Trophoblast cell (in vitro differentiated cells and primary cell): ENCODE data around the gene CCND3.

Experiments used
- DNase-seq, 2 donors: peaks; one replicate each; pipeline ENCODE4 v3.0.0-alpha.2; 2016
- H2AFZ ChIP-seq: 2 replicates; pipeline ENCODE4 v1.6.1; 2013; ENCODE audit warnings: low read length, moderate library complexity, mild to moderate bottlenecking; ENCODE audit not compliant: insufficient read depth, poor library complexity
- H2AK5ac ChIP-seq: 2 replicates; pipeline ENCODE4 v1.6.1; 2013; ENCODE audit warnings: mild to moderate bottlenecking, low read length
- H2BK120ac ChIP-seq: 2 replicates; pipeline ENCODE4 v1.6.1; 2013; ENCODE audit warnings: low read length, mild to moderate bottlenecking, moderate library complexity; ENCODE audit not compliant: insufficient read depth, poor library complexity
- H2BK12ac ChIP-seq: 2 replicates; pipeline ENCODE4 v1.6.1; 2013; ENCODE audit warnings: mild to moderate bottlenecking, low read length, moderate library complexity
- H2BK5ac ChIP-seq: 2 replicates; pipeline ENCODE4 v1.6.1; 2013; ENCODE audit warnings: low read length, low read depth, moderate library complexity, mild to moderate bottlenecking; ENCODE audit not compliant: poor library complexity
- H3K14ac ChIP-seq: 2 replicates; pipeline ENCODE4 v1.6.1; 2013; ENCODE audit warnings: mild to moderate bottlenecking, low read length
- H3K18ac ChIP-seq: 2 replicates; pipeline ENCODE4 v1.6.1; 2013; ENCODE audit warnings: mild to moderate bottlenecking, low read length
- H3K23ac ChIP-seq: 2 replicates; pipeline ENCODE4 v1.6.1; 2013; ENCODE audit warnings: low read length
- H3K27ac ChIP-seq: 2 replicates; pipeline ENCODE4 v1.5.1; 2013; ENCODE audit warnings: low read depth, mild to moderate bottlenecking, inconsistent platforms, low read length, moderate library complexity
- H3K27me3 ChIP-seq: 2 replicates; pipeline ENCODE4 v1.6.1; 2013; ENCODE audit warnings: inconsistent platforms, mild to moderate bottlenecking, low read length, moderate library complexity; ENCODE audit not compliant: insufficient read depth
- H3K36me3 ChIP-seq, 2 experiments: 1 replicate in 1 of 2; 2 replicates in 1 of 2; pipeline ENCODE4 v1.6.1; 2013; ENCODE audit warnings: low read length in 2 of 2, mild to moderate bottlenecking in 2 of 2, moderate library complexity in 1 of 2; ENCODE audit not compliant: insufficient read depth in 2 of 2, control insufficient read depth in 1 of 2
- H3K4ac ChIP-seq: 2 replicates; pipeline ENCODE4 v1.6.1; 2013; ENCODE audit warnings: low read depth, mild to moderate bottlenecking, low read length, moderate library complexity
- H3K4me1 ChIP-seq, 2 experiments: 1 replicate in 1 of 2; 2 replicates in 1 of 2; pipeline ENCODE4 v1.6.1; 2013; ENCODE audit warnings: low read length in 2 of 2, mild to moderate bottlenecking in 2 of 2, moderate library complexity in 1 of 2; ENCODE audit not compliant: insufficient read depth in 2 of 2, control insufficient read depth in 1 of 2
- H3K4me2 ChIP-seq: 2 replicates; pipeline ENCODE4 v1.6.1; 2013; ENCODE audit warnings: inconsistent platforms, mild to moderate bottlenecking, low read length, moderate library complexity
- H3K4me3 ChIP-seq: 2 replicates; pipeline ENCODE4 v1.5.1; 2013; ENCODE audit warnings: mild to moderate bottlenecking, low read depth, low read length, inconsistent platforms
- H3K79me1 ChIP-seq: one replicate; pipeline ENCODE4 v1.6.1; 2013; ENCODE audit warnings: low read length
- H3K79me2 ChIP-seq: 2 replicates; pipeline ENCODE4 v1.6.1; 2013; ENCODE audit warnings: low read length, mild to moderate bottlenecking; ENCODE audit not compliant: control insufficient read depth, insufficient read depth, poor library complexity
- H3K9ac ChIP-seq: 2 replicates; pipeline ENCODE4 v1.6.1; 2013; ENCODE audit warnings: mild to moderate bottlenecking, low read length
- H3K9me3 ChIP-seq: 2 replicates; pipeline ENCODE4 v1.6.1; 2013; ENCODE audit warnings: low read depth, mild to moderate bottlenecking, control low read depth, inconsistent platforms, low read length; ENCODE audit not compliant: insufficient read depth
- H4K12ac ChIP-seq: 2 replicates; pipeline ENCODE4 v1.6.1; 2013; ENCODE audit warnings: low read depth, mild to moderate bottlenecking, low read length, moderate library complexity
- H4K8ac ChIP-seq: 2 replicates; pipeline ENCODE4 v1.6.1; 2013; ENCODE audit warnings: low read depth, mild to moderate bottlenecking, low read length, moderate library complexity
- H4K91ac ChIP-seq: one replicate; pipeline ENCODE4 v1.6.1; 2013; ENCODE audit warnings: low read depth, mild to moderate bottlenecking, low read length, moderate library complexity
- WGBS: extraction: QIAGEN DNeasy Blood & Tissue Kit; methylation state at CpG from one replicate; pipeline ENCODE4 v1.1.7; 2013; ENCODE audit warnings: missing lambda C conversion rate; ENCODE audit not compliant: insufficient read length, insufficient coverage; ENCODE audit errors: extremely low coverage; 5-methylcytosine and 5-hydroxymethylcytosine counted together

Gene CCND3

DNA sequence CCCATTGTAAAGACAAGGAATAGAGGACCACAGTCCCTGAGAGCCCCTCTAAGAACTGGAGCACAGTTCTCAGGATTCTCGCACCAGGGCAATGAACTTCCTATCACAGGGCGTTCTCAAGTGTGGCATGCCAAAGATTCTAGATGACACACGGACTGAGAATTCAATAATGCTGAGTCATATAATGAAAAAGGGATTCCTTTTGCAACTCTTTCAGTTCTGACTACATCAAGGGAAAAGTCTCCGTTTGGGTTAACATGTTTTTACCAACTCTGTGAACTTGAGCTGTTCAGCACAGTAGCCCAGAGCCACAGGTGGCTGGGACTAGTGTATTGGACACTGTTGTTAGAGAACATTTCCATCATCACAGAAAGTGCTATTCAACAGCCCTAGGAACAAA lies 24.1 kb downstream of the CCND3 start:
- no peak overlapping the region for H2BK120ac ChIP-seq
- H3K27me3 ChIP-seq = no peaks in the 10 kb centered on the region
- peaks cover 8% of the 10 kb centered on the region for H3K79me2 ChIP-seq
- no peak overlapping the region for H3K14ac ChIP-seq
- H3K4me3 ChIP-seq = no peak overlapping the region
- no peak overlapping the region for H2AK5ac ChIP-seq
- no peak overlapping the region for H3K23ac ChIP-seq
- no peak overlapping the region for H3K9ac ChIP-seq
- peak; percentile 19 to 77 for DNase-seq
- no peak overlapping the region for H3K4ac ChIP-seq
- H3K27ac ChIP-seq = no peak overlapping the region
- no peak overlapping the region for H3K4me2 ChIP-seq
- no peak overlapping the region for H3K18ac ChIP-seq
- peaks cover 2 to 9% of the 10 kb centered on the region in 2 experiments for H3K4me1 ChIP-seq
- H4K12ac ChIP-seq = no peak overlapping the region
- H4K8ac ChIP-seq = no peak overlapping the region
- no CpG with 5 or more reads among the region's 4 CpGs for WGBS
- H2BK5ac ChIP-seq = no peak overlapping the region
- no peak overlapping the region for H4K91ac ChIP-seq
- no peaks in the 10 kb centered on the region for H3K9me3 ChIP-seq
- no peak overlapping the region for H2BK12ac ChIP-seq
- peaks cover 6% of the 10 kb centered on the region for H3K79me1 ChIP-seq
- peaks cover 16 to 24% of the 10 kb centered on the region in 2 experiments for H3K36me3 ChIP-seq
- H2AFZ ChIP-seq = no peak overlapping the region

DNA sequence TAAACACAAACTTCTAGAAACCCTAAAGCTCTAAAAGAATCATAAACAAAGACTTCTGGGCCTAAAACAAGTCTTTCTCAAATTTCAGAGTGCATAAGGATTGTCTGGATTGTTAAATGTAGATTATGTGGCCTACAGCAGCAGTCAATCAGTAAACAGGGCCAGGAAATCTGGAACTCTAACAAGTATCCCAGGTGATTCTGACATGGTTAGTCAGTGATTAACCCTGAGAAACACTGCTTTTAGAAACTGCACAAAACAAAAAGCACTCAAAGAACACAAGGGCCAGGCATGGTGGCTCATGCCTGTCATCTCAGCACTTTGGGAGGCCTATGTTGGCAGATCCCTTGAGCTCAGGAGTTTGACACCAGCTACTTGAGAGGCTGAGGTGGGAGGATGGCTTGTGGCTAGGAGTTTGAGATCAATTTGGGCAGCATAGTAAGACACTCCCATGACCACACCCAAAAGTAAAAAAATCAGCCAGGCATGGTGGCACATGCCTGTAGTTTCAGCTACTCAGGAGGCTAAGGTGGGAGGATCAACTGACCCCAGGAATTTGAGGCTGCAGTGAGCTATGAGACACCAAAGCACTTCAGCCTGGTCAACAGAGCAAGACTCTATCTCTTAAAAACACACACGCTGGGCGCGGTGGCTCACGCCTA lies 26.6 kb downstream of the CCND3 start:
- no peak overlapping the region for H3K4me3 ChIP-seq
- no peaks in the 10 kb centered on the region for H3K79me2 ChIP-seq
- no peak overlapping the region for H3K27ac ChIP-seq
- H3K4me2 ChIP-seq = no peak overlapping the region
- H3K4ac ChIP-seq = no peak overlapping the region
- H2BK12ac ChIP-seq = no peak overlapping the region
- no peak overlapping the region for H2AK5ac ChIP-seq
- no peak for DNase-seq
- H3K9me3 ChIP-seq = no peaks in the 10 kb centered on the region
- no peak overlapping the region for H2BK5ac ChIP-seq
- H4K8ac ChIP-seq = no peak overlapping the region
- H3K23ac ChIP-seq = no peak overlapping the region
- H4K12ac ChIP-seq = no peak overlapping the region
- no peak overlapping the region for H2AFZ ChIP-seq
- WGBS = no CpG with 5 or more reads among the region's 4 CpGs
- no peaks in the 10 kb centered on the region for H3K79me1 ChIP-seq
- H3K14ac ChIP-seq = no peak overlapping the region
- H3K4me1 ChIP-seq = peaks cover 2 to 3% of the 10 kb centered on the region in 2 experiments
- no peak overlapping the region for H4K91ac ChIP-seq
- H3K18ac ChIP-seq = no peak overlapping the region
- H3K9ac ChIP-seq = no peak overlapping the region
- H3K36me3 ChIP-seq = peaks cover 17 to 28% of the 10 kb centered on the region in 2 experiments
- no peaks in the 10 kb centered on the region for H3K27me3 ChIP-seq
- no peak overlapping the region for H2BK120ac ChIP-seq

GRCh38 chr6:41914343-41914742 lies 27.3 kb downstream of the CCND3 start:
- no peaks in the 10 kb centered on the region for H3K9me3 ChIP-seq
- no peak overlapping the region for H4K8ac ChIP-seq
- WGBS = no CpG with 5 or more reads among the region's 2 CpGs
- no peak overlapping the region for H4K12ac ChIP-seq
- H2BK5ac ChIP-seq = no peak overlapping the region
- DNase-seq = no peak
- no peak overlapping the region for H3K4ac ChIP-seq
- no peak overlapping the region for H4K91ac ChIP-seq
- H2BK120ac ChIP-seq = no peak overlapping the region
- no peaks in the 10 kb centered on the region for H3K27me3 ChIP-seq
- H3K79me2 ChIP-seq = no peaks in the 10 kb centered on the region
- H3K79me1 ChIP-seq = no peaks in the 10 kb centered on the region
- H3K9ac ChIP-seq = no peak overlapping the region
- no peak overlapping the region for H3K14ac ChIP-seq
- H3K27ac ChIP-seq = no peak overlapping the region
- no peak overlapping the region for H3K4me3 ChIP-seq
- H2BK12ac ChIP-seq = no peak overlapping the region
- H3K23ac ChIP-seq = no peak overlapping the region
- no peak overlapping the region for H3K4me2 ChIP-seq
- H3K36me3 ChIP-seq = peaks cover 19 to 30% of the 10 kb centered on the region in 2 experiments
- no peak overlapping the region for H3K18ac ChIP-seq
- H2AK5ac ChIP-seq = no peak overlapping the region
- H2AFZ ChIP-seq = no peak overlapping the region
- H3K4me1 ChIP-seq = no peaks in the 10 kb centered on the region

- no peak overlapping the region for H4K12ac ChIP-seq
- H3K79me1 ChIP-seq = no peaks in the 10 kb centered on the region
- no peak overlapping the region for H2AFZ ChIP-seq
- H4K91ac ChIP-seq = no peak overlapping the region
- no peaks in the 10 kb centered on the region for H3K4me1 ChIP-seq
- H3K4me3 ChIP-seq = no peak overlapping the region
- no peak overlapping the region for H3K27ac ChIP-seq
- no peak overlapping the region for H3K23ac ChIP-seq
- H3K36me3 ChIP-seq = peaks cover 20 to 46% of the 10 kb centered on the region in 2 experiments
- no peak overlapping the region for H2AK5ac ChIP-seq
- H3K27me3 ChIP-seq = no peaks in the 10 kb centered on the region
- no peak overlapping the region for H3K4ac ChIP-seq
- WGBS = no CpG with 5 or more reads among the region's 1 CpG
- H4K8ac ChIP-seq = no peak overlapping the region
- no peak overlapping the region for H2BK12ac ChIP-seq
- no peak overlapping the region for H2BK120ac ChIP-seq
- no peak overlapping the region for H3K9ac ChIP-seq
- no peak for DNase-seq
- H3K9me3 ChIP-seq = no peaks in the 10 kb centered on the region
- no peak overlapping the region for H3K18ac ChIP-seq
- H2BK5ac ChIP-seq = no peak overlapping the region
- no peak overlapping the region for H3K14ac ChIP-seq
- H3K4me2 ChIP-seq = no peak overlapping the region
- no peaks in the 10 kb centered on the region for H3K79me2 ChIP-seq
Observed at GRCh38 chr6:41909727-41910126, 31.9 kb downstream of the CCND3 start.
